ENCODE measurements around the gene MELTF.

GRCh38 chr3:196995027-196995426 is 34.6 kb downstream of the MELTF start:
- TF ChIP-seq CTCF (IDR thresholded peaks at IDR 0.05) (no peak), POLR2A (IDR thresholded peaks at IDR 0.05) (no peak)
